Activated CD8-positive, alpha-beta T cell treated with anti-CD3 and anti-CD28 coated beads for 36 hours (primary cell): ENCODE measurements around the gene UCK1. TPM values are rescaled to one million over a fixed set of nuclear protein-coding genes. Genes with fewer than 3 reads are reported as not detected.

Experiments
- ATAC-seq: fragments of 200-7000 bp; cut with Tn5 transposase; one replicate; pipeline ENCODE4 v1.10.0; 2021; ENCODE audit warnings: mild to moderate bottlenecking, moderate library complexity
- CTCF ChIA-PET: fragments of 350-600 bp; sonication (Branson Sonifier 250); formaldehyde crosslinking; loops from one replicate; lab custom pipeline; 2021; ENCODE audit warnings: antibody characterized with exemption; lab: Charles Lee
- POLR2A ChIA-PET: fragments of 350-600 bp; sonication (Branson Sonifier 250); formaldehyde crosslinking; loops from one replicate; lab custom pipeline; 2021; ENCODE audit warnings: antibody characterized with exemption; lab: Charles Lee
- DNase-seq: peaks from one replicate; pipeline ENCODE4 v3.0.0-alpha.2; 2020
- H3K27ac Mint-ChIP-seq: one replicate; pipeline ENCODE4 v1.8.0; 2021; ENCODE audit warnings: mild to moderate bottlenecking, mixed read lengths
- H3K27me3 Mint-ChIP-seq: one replicate; pipeline ENCODE4 v1.8.0; 2021; ENCODE audit warnings: mixed read lengths
- H3K36me3 Mint-ChIP-seq: one replicate; pipeline ENCODE4 v1.8.0; 2021; ENCODE audit warnings: low read depth, mixed read lengths
- H3K4me1 Mint-ChIP-seq: one replicate; pipeline ENCODE4 v1.8.0; 2021; ENCODE audit warnings: low read depth, mixed read lengths
- H3K4me3 Mint-ChIP-seq: one replicate; pipeline ENCODE4 v1.8.0; 2021; ENCODE audit warnings: mild to moderate bottlenecking, moderate library complexity, mixed read lengths
- H3K9me3 Mint-ChIP-seq: one replicate; pipeline ENCODE4 v1.8.0; 2021; ENCODE audit warnings: mixed read lengths
- CTCF ChIP-seq: fragments of 200-600 bp; IDR thresholded peaks from one replicate; pipeline ENCODE4 v1.8.0; 2022; ENCODE audit warnings: antibody characterized with exemption, mild to moderate bottlenecking
- intact Hi-C: fragments of 100-400 bp; cut with micrococcal nuclease; formaldehyde crosslinking; loops from one replicate; pipeline ENCODE4 v1.10.0; 2022
- total RNA-seq, 2 experiments: library from RNA; stranded (reverse); gene quantifications; one replicate each; pipeline ENCODE4 v1.2.3, GENCODE V29; 2021

UCK1 gene
- total RNA-seq, 2 experiments from 2014 or later, result 16.7 to 22.1 TPM

- no peaks in the 10 kb centered on the region for H3K9me3 Mint-ChIP-seq
- ATAC-seq (no peak), DNase-seq (no peak)
- ChIA-PET POLR2A (interaction anchor here (1.0 to 1.4 kb wide), 2 partner anchors 21 to 53 kb away, joined by 3 to 4 read pairs; no protein-coding TSS in a partner anchor), CTCF (interaction anchor here (1.0 kb wide), 1 partner anchor 171 kb away, joined by 3 read pairs; no protein-coding TSS in a partner anchor)
- TF ChIP-seq CTCF, result no peak
- intact Hi-C loops, result no loop called here
- H3K27me3 Mint-ChIP-seq, result no peaks in the 10 kb centered on the region
- peaks cover 32% of the 10 kb centered on the region for H3K36me3 Mint-ChIP-seq
- peak overlapping the region; percentile 94 for H3K27ac Mint-ChIP-seq
- no peak overlapping the region for H3K4me3 Mint-ChIP-seq
- H3K4me1 Mint-ChIP-seq, result peaks cover 23% of the 10 kb centered on the region
Measured at GRCh38 chr9:131578021-131578420, 47.0 kb upstream of the UCK1 start.

GRCh38 chr9:131577005-131578000 is 46.2 kb upstream of the UCK1 start:
- Mint-ChIP-seq H3K9me3 (no peaks in the 10 kb centered on the region), H3K4me3 (no peak overlapping the region), H3K27ac (peak overlapping the region; percentile 94), H3K36me3 (peaks cover 36% of the 10 kb centered on the region), H3K27me3 (no peaks in the 10 kb centered on the region), H3K4me1 (peaks cover 23% of the 10 kb centered on the region)
- intact Hi-C loops, result no loop called here
- POLR2A ChIA-PET, result no interaction called here
- CTCF ChIA-PET, result interaction anchor here (0.8 kb wide), 1 partner anchor 14 kb away, joined by 3 read pairs; no protein-coding TSS in a partner anchor
- TF ChIP-seq CTCF, result no peak
- DNase-seq, result no peak
- ATAC-seq, result no peak

- ChIA-PET CTCF (no interaction called here), POLR2A (no interaction called here)
- no peak for TF ChIP-seq CTCF
- Mint-ChIP-seq H3K4me3 (no peak overlapping the region), H3K36me3 (peaks cover 33% of the 10 kb centered on the region), H3K9me3 (no peaks in the 10 kb centered on the region), H3K4me1 (peaks cover 23% of the 10 kb centered on the region), H3K27ac (no peak overlapping the region), H3K27me3 (no peaks in the 10 kb centered on the region)
- DNase-seq (no peak), ATAC-seq (no peak)
- intact Hi-C loops, result no loop called here
Measured at GRCh38 chr9:131575946-131576853, 45.1 kb upstream of the UCK1 start.

- H3K9me3 Mint-ChIP-seq, result no peaks in the 10 kb centered on the region
- no peak for DNase-seq
- H3K4me3 Mint-ChIP-seq, result no peak overlapping the region
- ChIA-PET CTCF (no interaction called here), POLR2A (no interaction called here)
- no peak for ATAC-seq
- H3K4me1 Mint-ChIP-seq, result peaks cover 23% of the 10 kb centered on the region
- H3K36me3 Mint-ChIP-seq, result peaks cover 34% of the 10 kb centered on the region
- intact Hi-C loops, result no loop called here
- no peak overlapping the region for H3K27ac Mint-ChIP-seq
- no peak for TF ChIP-seq CTCF
- no peaks in the 10 kb centered on the region for H3K27me3 Mint-ChIP-seq
Measured at GRCh38 chr9:131574730-131575640, 43.9 kb upstream of the UCK1 start.
